ENCODE results near the gene DMAC1. TPM values are rescaled to one million over a fixed set of nuclear protein-coding genes. Genes with fewer than 3 reads are reported as not detected.

Gene DMAC1
- total RNA-seq, 2 experiments from 2014 or later = 58.6 to 61.0 TPM

- H3K4me3 Mint-ChIP-seq = no peak overlapping the region
- no peak for TF ChIP-seq CTCF (IDR thresholded peaks at IDR 0.05)
- CTCF ChIA-PET = no interaction called here
- peaks cover 21% of the 10 kb centered on the region for H3K36me3 Mint-ChIP-seq (ENCODE audit: low read depth)
- intact Hi-C loops (cut with micrococcal nuclease) = no loop called here
- POLR2A ChIA-PET = interaction anchor here (0.8 kb wide), 1 partner anchor 11 kb away, joined by 4 read pairs; the partner anchor contains the start of gene DMAC1
- no peak for DNase-seq
- H3K27ac Mint-ChIP-seq = no peak overlapping the region
- peaks cover 13% of the 10 kb centered on the region for H3K4me1 Mint-ChIP-seq (ENCODE audit: low read depth)
- H3K27me3 Mint-ChIP-seq = no peaks in the 10 kb centered on the region
- no peaks in the 10 kb centered on the region for H3K9me3 Mint-ChIP-seq
- ATAC-seq = no peak
These were observed 10.8 kb downstream of the DMAC1 start for GRCh38 chr9:7788772-7789171.

GRCh38 chr9:7785813-7786212 is 13.8 kb downstream of the DMAC1 start:
- intact Hi-C loops (cut with micrococcal nuclease) = no loop called here
- DNase-seq (no peak), ATAC-seq (no peak)
- ChIA-PET CTCF (no interaction called here), POLR2A (no interaction called here)
- no peak for TF ChIP-seq CTCF (IDR thresholded peaks at IDR 0.05)
- H3K27me3 Mint-ChIP-seq = no peaks in the 10 kb centered on the region
- H3K27ac Mint-ChIP-seq = no peak overlapping the region
- peaks cover 9% of the 10 kb centered on the region for H3K4me1 Mint-ChIP-seq (ENCODE audit: low read depth)
- H3K4me3 Mint-ChIP-seq = no peak overlapping the region
- H3K36me3 Mint-ChIP-seq (ENCODE audit: low read depth) = peaks cover 4% of the 10 kb centered on the region
- H3K9me3 Mint-ChIP-seq = no peaks in the 10 kb centered on the region

GRCh38 chr9:7784472-7784871 is 15.1 kb downstream of the DMAC1 start:
- DNase-seq (no peak), ATAC-seq (no peak)
- ChIA-PET POLR2A (no interaction called here), CTCF (no interaction called here)
- Mint-ChIP-seq H3K27me3 (no peaks in the 10 kb centered on the region), H3K27ac (no peak overlapping the region), H3K9me3 (no peaks in the 10 kb centered on the region), H3K4me3 (no peak overlapping the region), H3K36me3 (ENCODE audit: low read depth) (peaks cover 4% of the 10 kb centered on the region), H3K4me1 (ENCODE audit: low read depth) (peaks cover 9% of the 10 kb centered on the region)
- intact Hi-C loops (cut with micrococcal nuclease) = no loop called here
- no peak for TF ChIP-seq CTCF (IDR thresholded peaks at IDR 0.05)

GRCh38 chr9:7783635-7784063 is 15.9 kb downstream of the DMAC1 start:
- Mint-ChIP-seq H3K27me3 (no peaks in the 10 kb centered on the region), H3K4me1 (ENCODE audit: low read depth) (peaks cover 9% of the 10 kb centered on the region), H3K9me3 (no peaks in the 10 kb centered on the region), H3K36me3 (ENCODE audit: low read depth) (peaks cover 4% of the 10 kb centered on the region), H3K27ac (no peak overlapping the region), H3K4me3 (no peak overlapping the region)
- POLR2A ChIA-PET = no interaction called here
- CTCF ChIA-PET = no interaction called here
- ATAC-seq = no peak
- intact Hi-C loops (cut with micrococcal nuclease) = no loop called here
- no peak for DNase-seq
- no peak for TF ChIP-seq CTCF (IDR thresholded peaks at IDR 0.05)

- Mint-ChIP-seq H3K4me1 (ENCODE audit: low read depth) (peaks cover 9% of the 10 kb centered on the region), H3K27ac (no peak overlapping the region), H3K27me3 (no peaks in the 10 kb centered on the region), H3K4me3 (no peak overlapping the region), H3K36me3 (ENCODE audit: low read depth) (peaks cover 4% of the 10 kb centered on the region), H3K9me3 (no peaks in the 10 kb centered on the region)
- TF ChIP-seq CTCF (IDR thresholded peaks at IDR 0.05) = no peak
- intact Hi-C loops (cut with micrococcal nuclease) = no loop called here
- CTCF ChIA-PET = no interaction called here
- ATAC-seq (no peak), DNase-seq (no peak)
- POLR2A ChIA-PET = no interaction called here
These were observed 17.0 kb downstream of the DMAC1 start for GRCh38 chr9:7782400-7783120.
